ENCODE measurements around the gene PLCE1.

DNA sequence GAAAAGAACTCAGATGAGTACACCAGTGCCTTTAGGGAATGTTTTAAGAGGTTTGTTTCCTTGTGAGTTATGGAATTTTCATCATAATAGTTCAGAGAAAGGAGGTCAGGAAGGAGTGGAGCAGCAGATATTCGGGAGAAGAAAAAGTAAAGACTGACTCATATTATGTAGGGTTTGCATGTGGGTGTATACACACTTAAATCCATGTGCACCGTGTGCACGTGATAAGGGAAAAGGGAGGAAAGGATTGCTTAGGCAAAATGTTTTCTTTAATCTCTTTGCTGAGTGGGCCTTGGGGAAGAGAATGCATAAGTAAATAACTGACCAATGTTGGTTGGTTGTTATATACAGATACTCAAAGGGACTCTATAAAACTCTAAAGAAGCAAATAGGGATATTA is 30.2 kb downstream of the PLCE1 start:
- TF ChIP-seq, protein P1, sequence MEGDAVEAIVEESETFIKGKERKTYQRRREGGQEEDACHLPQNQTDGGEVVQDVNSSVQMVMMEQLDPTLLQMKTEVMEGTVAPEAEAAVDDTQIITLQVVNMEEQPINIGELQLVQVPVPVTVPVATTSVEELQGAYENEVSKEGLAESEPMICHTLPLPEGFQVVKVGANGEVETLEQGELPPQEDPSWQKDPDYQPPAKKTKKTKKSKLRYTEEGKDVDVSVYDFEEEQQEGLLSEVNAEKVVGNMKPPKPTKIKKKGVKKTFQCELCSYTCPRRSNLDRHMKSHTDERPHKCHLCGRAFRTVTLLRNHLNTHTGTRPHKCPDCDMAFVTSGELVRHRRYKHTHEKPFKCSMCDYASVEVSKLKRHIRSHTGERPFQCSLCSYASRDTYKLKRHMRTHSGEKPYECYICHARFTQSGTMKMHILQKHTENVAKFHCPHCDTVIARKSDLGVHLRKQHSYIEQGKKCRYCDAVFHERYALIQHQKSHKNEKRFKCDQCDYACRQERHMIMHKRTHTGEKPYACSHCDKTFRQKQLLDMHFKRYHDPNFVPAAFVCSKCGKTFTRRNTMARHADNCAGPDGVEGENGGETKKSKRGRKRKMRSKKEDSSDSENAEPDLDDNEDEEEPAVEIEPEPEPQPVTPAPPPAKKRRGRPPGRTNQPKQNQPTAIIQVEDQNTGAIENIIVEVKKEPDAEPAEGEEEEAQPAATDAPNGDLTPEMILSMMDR (IDR thresholded peaks at IDR 0.05), result no peak
- TF ChIP-seq POLR2A (IDR thresholded peaks at IDR 0.05; ENCODE audit: low read depth), result no peak

All from esophagus muscularis mucosa (tissue), 3 donors.